OCI-LY7 (cell line): ENCODE results near the gene GJB5. TPM values are rescaled to one million over a fixed set of nuclear protein-coding genes. Genes with fewer than 3 reads are reported as not detected.

ENCODE experiments used
- BruUV-seq: library from RNA; stranded (reverse); fragments of 400-500 nt; replicated peaks from 2 replicates; lab custom pipeline; 2021; lab: Mats Ljungman, UMichigan
- CTCF ChIA-PET: fragments of 300-600 bp; sonication (Branson Sonifier 250); formaldehyde crosslinking; loops from one replicate; lab custom pipeline; 2022; ENCODE audit warnings: antibody characterized with exemption; ENCODE audit not compliant: unreplicated experiment; lab: Charles Lee
- POLR2A ChIA-PET: fragments of 300-600 bp; sonication (Branson Sonifier 250); formaldehyde crosslinking; loops from one replicate; lab custom pipeline; 2022; ENCODE audit warnings: antibody characterized with exemption; lab: Charles Lee
- DNase-seq: peaks from one replicate; pipeline ENCODE4 v3.0.0-alpha.2; 2015; ENCODE audit warnings: low spot score
- H2AFZ ChIP-seq: fragments of 200-600 bp; sonication (generic), shearing (Covaris generic); 2 replicates; pipeline ENCODE4 v1.6.1; 2014; ENCODE audit warnings: mild to moderate bottlenecking, antibody characterized with exemption, low read length, moderate library complexity
- H3K27ac ChIP-seq: fragments of 200-600 bp; sonication (generic); 2 replicates; pipeline ENCODE4 v1.5.1; 2014; ENCODE audit warnings: mixed run types, low read depth, mild to moderate bottlenecking, moderate library complexity, low read length, inconsistent platforms; ENCODE audit not compliant: poor library complexity, severe bottlenecking
- H3K36me3 ChIP-seq: fragments of 200-600 bp; sonication (generic); 2 replicates; pipeline ENCODE4 v1.6.1; 2014; ENCODE audit warnings: mild to moderate bottlenecking, antibody characterized with exemption, low read length, moderate library complexity, mixed read lengths; ENCODE audit not compliant: insufficient read depth
- H3K4me1 ChIP-seq: fragments of 200-600 bp; sonication (generic); 2 replicates; pipeline ENCODE4 v1.5.1; 2014; ENCODE audit warnings: mild to moderate bottlenecking, low read length; ENCODE audit not compliant: insufficient read depth, poor library complexity, severe bottlenecking
- H3K4me2 ChIP-seq: fragments of 200-600 bp; sonication (generic); 2 replicates; pipeline ENCODE4 v1.6.1; 2014; ENCODE audit warnings: mild to moderate bottlenecking, low read length
- H3K4me3 ChIP-seq: fragments of 200-600 bp; sonication (generic); 2 replicates; pipeline ENCODE4 v1.5.1; 2014; ENCODE audit warnings: mild to moderate bottlenecking, low read depth, low read length; ENCODE audit not compliant: poor library complexity, severe bottlenecking
- H3K79me2 ChIP-seq: fragments of 200-600 bp; sonication (generic); 2 replicates; pipeline ENCODE4 v1.6.1; 2016; ENCODE audit warnings: low read depth, mild to moderate bottlenecking, low read length, moderate library complexity, mixed read lengths; ENCODE audit not compliant: insufficient read depth
- H3K9me2 ChIP-seq: fragments of 200-600 bp; sonication (generic); 2 replicates; pipeline ENCODE4 v1.6.1; 2016; ENCODE audit warnings: mild to moderate bottlenecking, low read length, mixed read lengths; ENCODE audit not compliant: insufficient read depth
- H3K9me3 ChIP-seq: fragments of 200-600 bp; sonication (generic); 2 replicates; pipeline ENCODE4 v1.6.1; 2014; ENCODE audit warnings: mild to moderate bottlenecking, mixed run types, low read length, mixed read lengths
- H4K20me1 ChIP-seq: fragments of 200-600 bp; sonication (generic); 2 replicates; pipeline ENCODE4 v1.6.1; 2014; ENCODE audit warnings: mild to moderate bottlenecking, antibody characterized with exemption, low read length, moderate library complexity, mixed read lengths; ENCODE audit not compliant: insufficient read depth
- CTCF ChIP-seq: fragments of 200-600 bp; sonication (generic); conservative IDR thresholded peaks from 2 replicates; pipeline ENCODE4 v1.5.1; 2014; ENCODE audit warnings: mild to moderate bottlenecking, antibody characterized with exemption, low read length, moderate library complexity, mixed read lengths
- EZH2phosphoT487 ChIP-seq: fragments of 200-600 bp; sonication (generic); IDR thresholded peaks from 2 replicates; pipeline ENCODE4 v1.6.1; 2018; ENCODE audit warnings: low read depth, borderline replicate concordance, mild to moderate bottlenecking, mixed run types, antibody characterized with exemption, low read length, moderate library complexity, mixed read lengths
- intact Hi-C: fragments of 100-400 bp; cut with micrococcal nuclease; formaldehyde crosslinking; loops from one replicate; pipeline ENCODE4 v1.10.0; 2022; ENCODE audit not compliant: unreplicated experiment
- total RNA-seq, 2 experiments: library from RNA; depleted of rRNA in 1 of 2; stranded (reverse); fragments of >200 nt in 1 of 2; shearing (Covaris generic) in 1 of 2; gene quantifications; 2 replicates each; pipeline ENCODE4 v1.2.3, GENCODE V29; 2014 to 2022

The GJB5 gene
- total RNA-seq, 2 experiments from 2014 or later, result not detected

- ChIA-PET POLR2A (no interaction called here), CTCF (no interaction called here)
- Histone ChIP-seq H4K20me1 (no peaks in the 10 kb centered on the region), H3K79me2 (no peaks in the 10 kb centered on the region), H2AFZ (no peak overlapping the region), H3K9me3 (no peaks in the 10 kb centered on the region), H3K9me2 (no peaks in the 10 kb centered on the region), H3K4me1 (no peaks in the 10 kb centered on the region), H3K36me3 (no peaks in the 10 kb centered on the region), H3K27ac (no peak overlapping the region), H3K4me3 (no peak overlapping the region), H3K4me2 (no peak overlapping the region)
- TF ChIP-seq EZH2phosphoT487, result no peak
- no peak for TF ChIP-seq CTCF
- DNase-seq, result no peak
- no TSS peak for BruUV-seq
- intact Hi-C loops, result loop anchor here (5.0 to 10.0 kb wide), 2 partner anchors 630 to 1113 kb away; no protein-coding TSS in a partner anchor
These were observed 10.0 kb upstream of the GJB5 start for GRCh38 chr1:34744851-34745250.

GRCh38 chr1:34745666-34746065 lies 9.2 kb upstream of the GJB5 start:
- ChIA-PET POLR2A (no interaction called here), CTCF (no interaction called here)
- H3K4me1 ChIP-seq, result no peaks in the 10 kb centered on the region
- no peak overlapping the region for H3K4me2 ChIP-seq
- no peaks in the 10 kb centered on the region for H3K36me3 ChIP-seq
- H2AFZ ChIP-seq, result no peak overlapping the region
- H3K4me3 ChIP-seq, result no peak overlapping the region
- no peaks in the 10 kb centered on the region for H3K9me3 ChIP-seq
- no peaks in the 10 kb centered on the region for H3K79me2 ChIP-seq
- no peaks in the 10 kb centered on the region for H3K9me2 ChIP-seq
- no TSS peak for BruUV-seq
- no peak for TF ChIP-seq CTCF
- no peak for TF ChIP-seq EZH2phosphoT487
- intact Hi-C loops, result loop anchor here (10.0 kb wide), 1 partner anchor 631 kb away; no protein-coding TSS in a partner anchor
- DNase-seq, result no peak
- H4K20me1 ChIP-seq, result no peaks in the 10 kb centered on the region
- H3K27ac ChIP-seq, result no peak overlapping the region

- Histone ChIP-seq H2AFZ (no peak overlapping the region), H3K27ac (no peak overlapping the region), H4K20me1 (no peaks in the 10 kb centered on the region), H3K4me1 (no peaks in the 10 kb centered on the region), H3K79me2 (no peaks in the 10 kb centered on the region), H3K9me2 (no peaks in the 10 kb centered on the region), H3K9me3 (no peaks in the 10 kb centered on the region), H3K4me3 (no peak overlapping the region), H3K36me3 (no peaks in the 10 kb centered on the region), H3K4me2 (no peak overlapping the region)
- ChIA-PET CTCF (no interaction called here), POLR2A (no interaction called here)
- DNase-seq, result no peak
- TF ChIP-seq CTCF (no peak), EZH2phosphoT487 (no peak)
- no TSS peak for BruUV-seq
- intact Hi-C loops, result loop anchor here (10.0 kb wide), 1 partner anchor 631 kb away; no protein-coding TSS in a partner anchor
These were observed 8.7 kb upstream of the GJB5 start for GRCh38 chr1:34746101-34746500.
